GM18499 (cell line): ENCODE data around the gene GOLGA6L1.
"Not testable (repeated sequence)": the region's sequence is repeated elsewhere in the genome, so short reads cannot be mapped to it uniquely, and the experiment has no call there.

Source experiments
- ATAC-seq: cut with Tn5 transposase; IDR thresholded peaks from one replicate; pipeline ENCODE4 v1.9.1; 2021; ENCODE audit warnings: moderate number of reproducible peaks; ENCODE audit not compliant: insufficient read depth, unreplicated experiment

The GOLGA6L1 gene

GRCh38 chr15:23136722-23137121 is at the start of gene GOLGA6L1:
Gene GOLGA6L1, minus strand, starts transcription at chr15:23136822. Its CDS starts 91 bp downstream, at chr15:23136731.
- not testable (repeated sequence) for ATAC-seq

GRCh38 chr15:23181201-23181600 is 44.6 kb upstream of the GOLGA6L1 start:
- not testable (repeated sequence) for ATAC-seq

DNA sequence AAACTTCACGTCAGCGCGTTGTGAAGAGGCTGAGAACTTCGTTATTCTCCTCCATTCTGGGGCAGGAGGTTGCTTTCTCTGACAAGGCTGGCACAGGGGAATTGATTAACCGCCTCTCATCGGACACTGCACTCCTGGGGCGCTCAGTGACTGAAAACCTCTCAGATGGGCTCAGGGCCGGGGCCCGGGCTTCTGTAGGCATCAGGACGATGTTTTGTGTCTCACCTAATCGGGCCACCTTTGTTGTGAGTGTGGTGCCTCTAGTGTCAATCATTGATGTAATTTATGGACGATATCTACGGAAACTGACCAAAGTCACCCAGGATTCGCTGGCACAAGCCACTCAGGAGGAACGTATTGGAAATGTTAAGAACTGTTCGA is 43.9 kb upstream of the GOLGA6L1 start:
- ATAC-seq = not testable (repeated sequence)

DNA sequence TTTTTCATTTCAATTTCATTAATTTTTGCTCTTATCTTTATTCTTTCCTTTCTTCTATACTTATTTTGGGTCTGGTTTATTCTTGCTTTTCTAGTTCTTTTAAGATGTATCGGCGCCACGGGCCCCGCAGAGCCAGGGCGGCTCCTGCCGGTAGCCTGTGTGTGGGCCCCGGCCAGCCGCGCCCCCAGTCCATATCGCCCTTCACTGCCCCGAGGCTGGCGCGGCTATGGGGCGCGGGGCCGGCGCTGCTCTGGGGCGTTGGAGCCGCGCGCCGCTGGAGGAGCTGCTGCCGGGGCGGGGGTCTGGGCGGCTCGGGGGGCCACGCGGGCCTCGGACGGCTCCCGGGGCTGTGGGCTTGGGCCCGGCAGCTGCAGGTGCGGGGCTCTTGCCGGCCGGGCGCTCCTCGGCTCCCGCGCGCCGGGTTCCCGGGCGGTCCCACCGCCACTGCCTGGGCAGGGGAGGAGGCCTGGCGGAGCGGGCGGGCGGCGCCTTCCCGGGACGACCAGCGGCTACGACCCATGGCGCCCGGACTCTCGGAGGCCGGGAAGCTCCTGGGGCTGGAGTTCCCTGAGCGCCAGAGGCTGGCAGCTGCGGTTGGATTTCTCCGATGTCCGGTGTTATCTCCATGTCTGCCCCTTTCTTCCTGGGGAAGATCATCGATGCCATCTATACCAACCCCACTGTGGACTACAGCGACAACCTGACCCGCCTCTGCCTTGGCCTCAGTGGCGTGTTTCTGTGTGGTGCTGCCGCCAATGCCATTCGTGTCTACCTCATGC is 43.3 kb upstream of the GOLGA6L1 start:
- ATAC-seq = not testable (repeated sequence)

DNA sequence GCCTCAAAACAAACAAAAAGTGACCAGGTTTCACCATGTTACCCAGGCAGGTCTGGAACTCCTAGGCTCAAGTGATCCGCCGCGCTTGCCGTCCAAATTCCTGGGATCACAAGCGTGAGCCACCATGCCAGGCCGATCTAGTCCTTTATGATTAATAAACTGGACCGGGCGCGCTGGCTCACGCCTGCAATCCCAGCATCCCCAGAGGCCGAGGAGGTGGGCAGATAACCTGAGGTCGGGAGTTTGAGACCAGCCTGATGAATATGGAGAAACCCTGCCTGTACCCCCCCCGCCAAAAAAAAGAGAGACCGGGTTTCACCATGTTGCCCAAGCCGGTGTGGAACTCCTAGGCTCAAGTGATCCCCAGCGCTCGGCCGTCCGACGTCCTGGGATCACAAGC is 40.1 kb upstream of the GOLGA6L1 start:
- ATAC-seq = not testable (repeated sequence)

- not testable (repeated sequence) for ATAC-seq
Measured at GRCh38 chr15:23175606-23176005, 39.0 kb upstream of the GOLGA6L1 start.

DNA sequence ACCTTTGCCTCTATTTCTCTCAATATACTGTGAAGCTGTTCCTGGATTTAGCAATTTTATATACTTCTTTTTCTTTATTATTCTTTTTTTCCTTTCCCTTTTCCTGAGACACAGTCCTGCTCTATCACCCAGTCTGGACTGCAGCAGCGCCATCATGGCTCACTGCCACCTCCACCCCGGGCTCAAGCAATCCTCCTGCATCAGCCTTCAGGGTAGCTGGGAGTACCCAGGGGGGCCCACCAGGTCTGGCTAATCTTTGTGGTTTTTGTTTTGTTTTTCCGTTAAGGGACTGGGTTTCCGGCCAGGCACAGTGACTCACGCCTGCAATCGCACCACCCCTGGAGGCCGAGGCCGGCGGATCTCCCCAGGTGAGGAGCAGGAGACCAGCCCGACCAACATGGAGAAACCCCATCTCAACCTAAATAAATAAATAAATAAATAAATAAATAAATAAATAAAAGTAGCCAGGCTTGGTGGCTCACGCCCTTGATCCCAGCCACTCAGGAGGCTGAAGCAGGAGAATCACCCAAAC is 38.1 kb upstream of the GOLGA6L1 start:
- not testable (repeated sequence) for ATAC-seq

DNA sequence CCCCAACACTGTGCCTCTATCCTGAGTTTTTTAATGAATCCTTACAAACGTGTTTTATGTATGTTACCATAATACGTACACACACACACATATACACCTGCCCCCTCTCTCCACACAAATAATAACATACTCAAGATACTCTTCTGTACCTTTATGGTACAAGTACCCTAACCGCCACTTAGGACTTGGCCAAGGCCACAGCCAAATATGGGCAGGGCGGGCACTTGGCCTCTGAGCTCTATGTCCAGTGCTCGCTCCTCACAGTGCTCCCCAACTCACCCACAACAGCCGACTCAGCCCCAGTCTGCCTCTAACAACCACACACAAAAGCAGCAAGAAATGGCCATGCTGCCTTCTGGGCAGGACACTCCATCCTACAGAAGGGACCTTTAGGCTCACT is 3.8 kb downstream of the GOLGA6L1 start:
- ATAC-seq = not testable (repeated sequence)

GRCh38 chr15:23118208-23118607 is 18.4 kb downstream of the GOLGA6L1 start:
- no peak for ATAC-seq

DNA sequence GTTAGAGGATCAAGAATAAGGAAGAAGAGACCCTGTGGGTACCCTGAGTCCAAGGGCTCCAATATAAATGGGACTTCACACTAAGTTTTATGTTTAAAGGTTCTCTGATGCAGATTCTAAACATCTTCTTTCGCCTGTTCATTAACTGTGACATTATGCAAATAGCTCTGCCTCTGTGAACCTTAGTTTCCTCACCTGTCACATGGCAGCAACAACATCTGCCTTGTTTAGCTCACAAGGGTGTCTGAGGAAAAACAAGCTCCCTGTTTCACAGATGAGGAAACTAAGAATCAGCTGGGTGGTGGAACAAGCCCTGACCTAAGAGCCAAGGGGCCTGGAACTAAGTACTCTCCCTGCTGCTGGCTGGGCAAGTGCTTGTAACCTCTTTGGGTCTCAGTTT is 40.8 kb downstream of the GOLGA6L1 start:
- no peak for ATAC-seq

- no peak for ATAC-seq
Measured at GRCh38 chr15:23083115-23083514, 53.5 kb downstream of the GOLGA6L1 start.

- not testable (repeated sequence) for ATAC-seq
Measured at GRCh38 chr15:23081996-23082737, 54.5 kb downstream of the GOLGA6L1 start.

- ATAC-seq = no peak
Measured at GRCh38 chr15:23081271-23081670, 55.4 kb downstream of the GOLGA6L1 start.

GRCh38 chr15:23079766-23080165 is 56.9 kb downstream of the GOLGA6L1 start:
- no peak for ATAC-seq
